NT2/D1 (cell line): ENCODE measurements around the gene SLC5A11.

Experiments
- SUZ12 ChIP-seq: IDR thresholded peaks from 2 replicates; pipeline ENCODE4 v1.6.1; 2011; ENCODE audit not compliant: insufficient read length, insufficient read depth; ENCODE audit errors: extremely low read depth
- YY1 ChIP-seq: IDR thresholded peaks from 2 replicates; pipeline ENCODE4 v1.6.1; 2011; ENCODE audit not compliant: insufficient read length, insufficient read depth
- ZNF274 ChIP-seq: IDR thresholded peaks from 2 replicates; pipeline ENCODE4 v1.6.1; 2011; ENCODE audit warnings: mild to moderate bottlenecking, low read depth, low read length

DNA sequence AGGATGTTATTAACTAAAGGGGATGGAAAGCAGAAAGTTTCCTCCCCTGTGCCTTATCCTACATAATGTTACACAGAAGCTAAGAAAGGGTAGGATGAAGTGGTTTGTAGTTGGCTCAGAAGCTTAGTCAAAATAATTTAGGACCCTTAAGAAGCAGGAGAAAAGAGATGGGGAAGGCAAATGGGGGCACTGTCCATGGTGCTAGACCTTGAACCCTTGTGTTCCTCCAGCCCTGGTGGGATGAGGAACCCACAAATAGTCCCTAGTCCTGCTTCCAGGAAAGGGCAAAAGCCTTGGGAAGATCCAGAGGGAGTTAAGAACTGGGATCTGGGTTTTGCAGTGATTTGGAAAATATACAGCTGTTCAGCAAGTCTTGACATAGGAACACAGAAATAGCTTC, 54.5 kb downstream of the SLC5A11 start:
- TF ChIP-seq SUZ12 (no peak), ZNF274 (no peak), YY1 (no peak)
